GM19351 (cell line): ENCODE results near the gene GMEB1.
"Not testable (repeated sequence)": the region's sequence is repeated elsewhere in the genome, so short reads cannot be mapped to it uniquely, and the experiment has no call there.

Experiments
- ATAC-seq: cut with Tn5 transposase; IDR thresholded peaks from one replicate; pipeline ENCODE4 v1.9.1; 2021; ENCODE audit warnings: mild to moderate bottlenecking, moderate library complexity; ENCODE audit not compliant: unreplicated experiment

Gene GMEB1

GRCh38 chr1:28745653-28746173, 77.1 kb downstream of the GMEB1 start:
- no peak for ATAC-seq

- ATAC-seq: no peak
Measured at GRCh38 chr1:28750330-28750729, 81.7 kb downstream of the GMEB1 start.

- ATAC-seq: not testable (repeated sequence)
Measured at GRCh38 chr1:28750771-28751294, 82.2 kb downstream of the GMEB1 start.

GRCh38 chr1:28751315-28752060, 82.9 kb downstream of the GMEB1 start:
- no peak for ATAC-seq

- no peak for ATAC-seq
Measured at GRCh38 chr1:28755701-28756100, 87.1 kb downstream of the GMEB1 start.

GRCh38 chr1:28756846-28757245, 88.3 kb downstream of the GMEB1 start:
- no peak for ATAC-seq

- no peak for ATAC-seq
Measured at GRCh38 chr1:28758420-28758819, 89.8 kb downstream of the GMEB1 start.

- ATAC-seq: no peak
Measured at GRCh38 chr1:28759257-28759656, 90.7 kb downstream of the GMEB1 start.

- ATAC-seq: no peak
Measured at GRCh38 chr1:28761189-28761588, 92.6 kb downstream of the GMEB1 start.

GRCh38 chr1:28766532-28767183, 98.1 kb downstream of the GMEB1 start:
- no peak for ATAC-seq
